HepG2 (cell line): ENCODE measurements around the gene SOBP. TPM values are rescaled to one million over a fixed set of nuclear protein-coding genes. Genes with fewer than 3 reads are reported as not detected.

Source experiments
- ATAC-seq: fragments of 200-7000 bp; cut with Tn5 transposase; 3 replicates; pipeline ENCODE4 v1.9.1; 2020; ENCODE audit warnings: mild to moderate bottlenecking, moderate library complexity
- BruUV-seq: library from RNA; stranded (reverse); fragments of 400-500 nt; replicated peaks from 2 replicates; lab custom pipeline; 2021; lab: Mats Ljungman, UMichigan
- CTCF ChIA-PET: fragments of 300-600 bp; formaldehyde crosslinking; extraction: SDS; loops from one replicate; lab custom pipeline; 2021; ENCODE audit warnings: low total read pairs, inconsistent platforms, low intra/inter-chr PET ratio; lab: Yijun Ruan, JAX
- POLR2A ChIA-PET: fragments of 350-600 bp; sonication (Branson Sonifier 250); formaldehyde crosslinking; loops from one replicate; lab custom pipeline; 2020; ENCODE audit warnings: antibody characterized with exemption, inconsistent platforms; lab: Yijun Ruan, JAX
- DNase-seq: peaks from one replicate; pipeline ENCODE4 v3.0.0-alpha.2; 2015; ENCODE audit warnings: low spot score
- FAIRE-seq: peaks from 3 replicates; lab custom pipeline; 2011; peaks lifted over from hg19 to GRCh38; lab: Jason Lieb, UNC
- H2AFZ ChIP-seq: one replicate; pipeline ENCODE4 v1.6.1; 2011; ENCODE audit warnings: low read length, inconsistent platforms
- H3K27ac ChIP-seq: fragments of 300-600 bp; 3 replicates; pipeline ENCODE4 v1.8.0; 2011; ENCODE audit warnings: mixed run types, mild to moderate bottlenecking, mixed read lengths, low read length, inconsistent platforms; ENCODE audit not compliant: insufficient read depth; ENCODE audit errors: extremely low read length
- H3K27me3 ChIP-seq, 2 experiments: fragments of 200-600 bp in 1 of 2; 2 replicates in 1 of 2; 3 replicates in 1 of 2; pipeline versions ENCODE4 v1.6.0 to v1.8.0; 2011; ENCODE audit warnings: low read length in 2 of 2, mild to moderate bottlenecking in 2 of 2, moderate library complexity in 2 of 2, inconsistent platforms in 1 of 2; ENCODE audit not compliant: insufficient read depth in 2 of 2, control insufficient read depth in 1 of 2
- H3K36me3 ChIP-seq, 2 experiments: fragments of 200-600 bp in 1 of 2; replicated peaks in 1 of 2; 2 replicates in 1 of 2; 3 replicates in 1 of 2; pipeline versions ENCODE4 v1.5.1 to v1.8.0; 2011; ENCODE audit warnings: low read length in 2 of 2, inconsistent platforms in 1 of 2; ENCODE audit not compliant: insufficient read depth in 2 of 2, control insufficient read depth in 1 of 2
- H3K4me1 ChIP-seq: 2 replicates; pipeline ENCODE4 v1.5.1; 2012; ENCODE audit warnings: low read length, inconsistent platforms; ENCODE audit not compliant: insufficient read depth
- H3K4me2 ChIP-seq: 2 replicates; pipeline ENCODE4 v1.6.0; 2011; ENCODE audit warnings: low read depth, low read length, inconsistent platforms
- H3K4me3 ChIP-seq, 3 experiments: fragments of 200-600 bp in 1 of 3; sonication (generic), shearing (Covaris generic) in 1 of 3; replicated peaks in 1 of 3; 2 replicates each; pipeline ENCODE4 v1.5.1; 2011 to 2016; ENCODE audit warnings: low read length in 3 of 3, inconsistent platforms in 2 of 3, low read depth in 2 of 3, mild to moderate bottlenecking in 2 of 3, control low read depth in 1 of 3, mixed read lengths in 1 of 3; ENCODE audit not compliant: insufficient read depth in 1 of 3
- H3K79me2 ChIP-seq: one replicate; pipeline ENCODE4 v1.6.1; 2011; ENCODE audit warnings: low read length, inconsistent platforms; ENCODE audit not compliant: insufficient read depth
- H3K9ac ChIP-seq: 2 replicates; pipeline ENCODE4 v1.6.0; 2011; ENCODE audit warnings: mild to moderate bottlenecking, low read depth, low read length, inconsistent platforms; ENCODE audit not compliant: insufficient read depth
- H3K9me3 ChIP-seq: 2 replicates; pipeline ENCODE4 v1.5.1; 2012; ENCODE audit warnings: mild to moderate bottlenecking, low read length
- H4K20me1 ChIP-seq: 2 replicates; pipeline ENCODE4 v1.6.0; 2011; ENCODE audit warnings: inconsistent platforms, mild to moderate bottlenecking, low read length, moderate library complexity; ENCODE audit not compliant: insufficient read depth
- FOSL1 ChIP-seq: sonication (generic); formaldehyde crosslinking; IDR thresholded peaks from 2 replicates; pipeline ENCODE4 v1.9.0; 2021; ENCODE audit warnings: missing genetic modification reagents, borderline replicate concordance
- GFI1 ChIP-seq: sonication (generic); formaldehyde crosslinking; IDR thresholded peaks from 2 replicates; pipeline ENCODE4 v1.5.0; 2020; ENCODE audit warnings: missing genetic modification reagents, mild to moderate bottlenecking, borderline replicate concordance
- MBNL3 ChIP-seq: fragments of 250-450 bp; sonication (Bioruptor Pico); conservative IDR thresholded peaks from 2 replicates; pipeline ENCODE4 v1.8.0; 2022; ENCODE audit warnings: mild to moderate bottlenecking, inconsistent platforms
- MED8 ChIP-seq: sonication (generic); formaldehyde crosslinking; IDR thresholded peaks from 2 replicates; pipeline ENCODE4 v1.8.1; 2023; ENCODE audit warnings: mild to moderate bottlenecking, missing genetic modification reagents; ENCODE audit not compliant: insufficient replicate concordance
- RORA ChIP-seq: sonication (generic); formaldehyde crosslinking; IDR thresholded peaks from 2 replicates; pipeline ENCODE4 v1.5.0; 2020; ENCODE audit warnings: mild to moderate bottlenecking, missing genetic modification reagents, moderate library complexity
- ZNF546 ChIP-seq: sonication (generic); formaldehyde crosslinking; conservative IDR thresholded peaks from 2 replicates; pipeline ENCODE4 v1.8.1; 2023; ENCODE audit warnings: mild to moderate bottlenecking, missing genetic modification reagents
- ZNF614 ChIP-seq: IDR thresholded peaks from 2 replicates; pipeline ENCODE4 v1.6.1; 2018; ENCODE audit warnings: missing biosample characterization, missing genetic modification reagents, inconsistent platforms, borderline replicate concordance
- ZNF782 ChIP-seq: sonication (generic); formaldehyde crosslinking; IDR thresholded peaks from 2 replicates; pipeline ENCODE4 v1.4.0; 2020; ENCODE audit warnings: missing genetic modification reagents, mild to moderate bottlenecking, borderline replicate concordance
- WGBS: methylation state at CpG from one replicate; pipeline ENCODE4 v1.1.6; 2017; ENCODE audit warnings: low lambda C conversion rate; 5-methylcytosine and 5-hydroxymethylcytosine counted together
- in situ Hi-C: cut with HindIII; loops from 2 replicates; pipeline ENCODE4 v1.10.0; 2017; ENCODE audit warnings: low pct_unique_long_range_greater_than_20kb; ENCODE audit not compliant: extremely low pct_ligation_motif_present
- intact Hi-C: fragments of 100-400 bp; cut with micrococcal nuclease; formaldehyde crosslinking; loops from one replicate; pipeline ENCODE4 v1.10.0; 2022; ENCODE audit not compliant: unreplicated experiment
- polyA plus RNA-seq, 8 experiments: library from polyadenylated mRNA; depleted of rRNA in 3 of 8; stranded (reverse) in 7 of 8; unstranded in 1 of 8; fragments of >200 nt; fragmentation: Illumina TruSeq in 4 of 8; extraction: Trizol in 4 of 8; gene quantifications; 2 replicates each; pipeline versions ENCODE4 v1.2.1 to v1.2.3, GENCODE V29; 2011 to 2016; ENCODE audit warnings: low read depth in 4 of 8, missing spikeins in 1 of 8, mixed read lengths in 1 of 8; ENCODE audit not compliant: insufficient read depth in 1 of 8
- total RNA-seq, 5 experiments: library from RNA; depleted of rRNA; stranded (reverse); fragments of >200 nt; fragmentation: Illumina TruSeq; extraction: Trizol; gene quantifications; 2 replicates each; pipeline ENCODE4 v1.2.3, GENCODE V29; 2016; ENCODE audit warnings: low read depth in 1 of 5
- TF ChIP-seq, protein P1 (sequence below): IDR thresholded peaks from 2 replicates; pipeline ENCODE4 v1.6.1; 2016
- TF ChIP-seq, protein P2 (sequence below): sonication (generic); formaldehyde crosslinking; IDR thresholded peaks from 2 replicates; pipeline ENCODE4 v1.8.1; 2023; ENCODE audit warnings: missing genetic modification reagents, mild to moderate bottlenecking, borderline replicate concordance
- TF ChIP-seq, protein P3 (sequence below): sonication (generic); formaldehyde crosslinking; IDR thresholded peaks from 2 replicates; pipeline ENCODE4 v1.4.0; 2020; ENCODE audit warnings: missing genetic modification reagents
- TF ChIP-seq, protein P4 (sequence below): sonication (generic); formaldehyde crosslinking; IDR thresholded peaks from one replicate; pipeline ENCODE4 v1.5.1; 2020; ENCODE audit warnings: mild to moderate bottlenecking, missing genetic modification reagents; ENCODE audit errors: not compliant biosample characterization
- TF ChIP-seq, protein P5 (sequence below): sonication (generic); formaldehyde crosslinking; IDR thresholded peaks from 2 replicates; pipeline ENCODE4 v1.4.0; 2020; ENCODE audit warnings: missing genetic modification reagents

The SOBP gene
- total and polyA plus RNA-seq, 2 of the 13 experiments (the other 11 are each of a cell fraction or from before 2014, with no cell fraction given): 1.5 to 6.9 TPM

- POLR2A ChIA-PET: no interaction called here
- Histone ChIP-seq H2AFZ (no peak overlapping the region), H3K79me2 (no peaks in the 10 kb centered on the region), H3K4me2 (no peak overlapping the region), H3K9ac (no peak overlapping the region), H3K36me3 (peaks cover 0 to 17% of the 10 kb centered on the region in 2 experiments; a peak in 2 of 5 replicates), H3K27me3 (no peaks in the 10 kb centered on the region), H3K27ac (no peak overlapping the region), H3K4me3 (no peak overlapping the region), H3K9me3 (no peaks in the 10 kb centered on the region), H4K20me1 (no peaks in the 10 kb centered on the region; the same call in 1 of the 2 replicates), H3K4me1 (no peaks in the 10 kb centered on the region)
- CTCF ChIA-PET: no interaction called here
- in situ Hi-C loops (no loop called here), intact Hi-C loops (no loop called here)
- no peak for ATAC-seq
- DNase-seq: no peak
- BruUV-seq: no TSS peak
- 96% methylated on average over 4 of the region's 4 CpGs for WGBS
- no peak for FAIRE-seq
- TF ChIP-seq, protein P1, sequence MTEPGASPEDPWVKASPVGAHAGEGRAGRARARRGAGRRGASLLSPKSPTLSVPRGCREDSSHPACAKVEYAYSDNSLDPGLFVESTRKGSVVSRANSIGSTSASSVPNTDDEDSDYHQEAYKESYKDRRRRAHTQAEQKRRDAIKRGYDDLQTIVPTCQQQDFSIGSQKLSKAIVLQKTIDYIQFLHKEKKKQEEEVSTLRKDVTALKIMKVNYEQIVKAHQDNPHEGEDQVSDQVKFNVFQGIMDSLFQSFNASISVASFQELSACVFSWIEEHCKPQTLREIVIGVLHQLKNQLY (CRISPR knock-in tag): no peak
- TF ChIP-seq, protein P2, sequence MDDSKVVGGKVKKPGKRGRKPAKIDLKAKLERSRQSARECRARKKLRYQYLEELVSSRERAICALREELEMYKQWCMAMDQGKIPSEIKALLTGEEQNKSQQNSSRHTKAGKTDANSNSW (CRISPR knock-in tag): no peak
- TF ChIP-seq MED8: no peak
- TF ChIP-seq FOSL1 (CRISPR knock-in tag): no peak
- no peak for TF ChIP-seq RORA (CRISPR knock-in tag)
- no peak for TF ChIP-seq MBNL3 (CRISPR knock-in tag)
- TF ChIP-seq ZNF782 (CRISPR knock-in tag): no peak
- no peak for TF ChIP-seq ZNF614
- TF ChIP-seq, protein P3, sequence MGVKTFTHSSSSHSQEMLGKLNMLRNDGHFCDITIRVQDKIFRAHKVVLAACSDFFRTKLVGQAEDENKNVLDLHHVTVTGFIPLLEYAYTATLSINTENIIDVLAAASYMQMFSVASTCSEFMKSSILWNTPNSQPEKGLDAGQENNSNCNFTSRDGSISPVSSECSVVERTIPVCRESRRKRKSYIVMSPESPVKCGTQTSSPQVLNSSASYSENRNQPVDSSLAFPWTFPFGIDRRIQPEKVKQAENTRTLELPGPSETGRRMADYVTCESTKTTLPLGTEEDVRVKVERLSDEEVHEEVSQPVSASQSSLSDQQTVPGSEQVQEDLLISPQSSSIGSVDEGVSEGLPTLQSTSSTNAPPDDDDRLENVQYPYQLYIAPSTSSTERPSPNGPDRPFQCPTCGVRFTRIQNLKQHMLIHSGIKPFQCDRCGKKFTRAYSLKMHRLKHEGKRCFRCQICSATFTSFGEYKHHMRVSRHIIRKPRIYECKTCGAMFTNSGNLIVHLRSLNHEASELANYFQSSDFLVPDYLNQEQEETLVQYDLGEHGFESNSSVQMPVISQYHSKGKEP (CRISPR knock-in tag): no peak
- no peak for TF ChIP-seq GFI1
- TF ChIP-seq, protein P4, sequence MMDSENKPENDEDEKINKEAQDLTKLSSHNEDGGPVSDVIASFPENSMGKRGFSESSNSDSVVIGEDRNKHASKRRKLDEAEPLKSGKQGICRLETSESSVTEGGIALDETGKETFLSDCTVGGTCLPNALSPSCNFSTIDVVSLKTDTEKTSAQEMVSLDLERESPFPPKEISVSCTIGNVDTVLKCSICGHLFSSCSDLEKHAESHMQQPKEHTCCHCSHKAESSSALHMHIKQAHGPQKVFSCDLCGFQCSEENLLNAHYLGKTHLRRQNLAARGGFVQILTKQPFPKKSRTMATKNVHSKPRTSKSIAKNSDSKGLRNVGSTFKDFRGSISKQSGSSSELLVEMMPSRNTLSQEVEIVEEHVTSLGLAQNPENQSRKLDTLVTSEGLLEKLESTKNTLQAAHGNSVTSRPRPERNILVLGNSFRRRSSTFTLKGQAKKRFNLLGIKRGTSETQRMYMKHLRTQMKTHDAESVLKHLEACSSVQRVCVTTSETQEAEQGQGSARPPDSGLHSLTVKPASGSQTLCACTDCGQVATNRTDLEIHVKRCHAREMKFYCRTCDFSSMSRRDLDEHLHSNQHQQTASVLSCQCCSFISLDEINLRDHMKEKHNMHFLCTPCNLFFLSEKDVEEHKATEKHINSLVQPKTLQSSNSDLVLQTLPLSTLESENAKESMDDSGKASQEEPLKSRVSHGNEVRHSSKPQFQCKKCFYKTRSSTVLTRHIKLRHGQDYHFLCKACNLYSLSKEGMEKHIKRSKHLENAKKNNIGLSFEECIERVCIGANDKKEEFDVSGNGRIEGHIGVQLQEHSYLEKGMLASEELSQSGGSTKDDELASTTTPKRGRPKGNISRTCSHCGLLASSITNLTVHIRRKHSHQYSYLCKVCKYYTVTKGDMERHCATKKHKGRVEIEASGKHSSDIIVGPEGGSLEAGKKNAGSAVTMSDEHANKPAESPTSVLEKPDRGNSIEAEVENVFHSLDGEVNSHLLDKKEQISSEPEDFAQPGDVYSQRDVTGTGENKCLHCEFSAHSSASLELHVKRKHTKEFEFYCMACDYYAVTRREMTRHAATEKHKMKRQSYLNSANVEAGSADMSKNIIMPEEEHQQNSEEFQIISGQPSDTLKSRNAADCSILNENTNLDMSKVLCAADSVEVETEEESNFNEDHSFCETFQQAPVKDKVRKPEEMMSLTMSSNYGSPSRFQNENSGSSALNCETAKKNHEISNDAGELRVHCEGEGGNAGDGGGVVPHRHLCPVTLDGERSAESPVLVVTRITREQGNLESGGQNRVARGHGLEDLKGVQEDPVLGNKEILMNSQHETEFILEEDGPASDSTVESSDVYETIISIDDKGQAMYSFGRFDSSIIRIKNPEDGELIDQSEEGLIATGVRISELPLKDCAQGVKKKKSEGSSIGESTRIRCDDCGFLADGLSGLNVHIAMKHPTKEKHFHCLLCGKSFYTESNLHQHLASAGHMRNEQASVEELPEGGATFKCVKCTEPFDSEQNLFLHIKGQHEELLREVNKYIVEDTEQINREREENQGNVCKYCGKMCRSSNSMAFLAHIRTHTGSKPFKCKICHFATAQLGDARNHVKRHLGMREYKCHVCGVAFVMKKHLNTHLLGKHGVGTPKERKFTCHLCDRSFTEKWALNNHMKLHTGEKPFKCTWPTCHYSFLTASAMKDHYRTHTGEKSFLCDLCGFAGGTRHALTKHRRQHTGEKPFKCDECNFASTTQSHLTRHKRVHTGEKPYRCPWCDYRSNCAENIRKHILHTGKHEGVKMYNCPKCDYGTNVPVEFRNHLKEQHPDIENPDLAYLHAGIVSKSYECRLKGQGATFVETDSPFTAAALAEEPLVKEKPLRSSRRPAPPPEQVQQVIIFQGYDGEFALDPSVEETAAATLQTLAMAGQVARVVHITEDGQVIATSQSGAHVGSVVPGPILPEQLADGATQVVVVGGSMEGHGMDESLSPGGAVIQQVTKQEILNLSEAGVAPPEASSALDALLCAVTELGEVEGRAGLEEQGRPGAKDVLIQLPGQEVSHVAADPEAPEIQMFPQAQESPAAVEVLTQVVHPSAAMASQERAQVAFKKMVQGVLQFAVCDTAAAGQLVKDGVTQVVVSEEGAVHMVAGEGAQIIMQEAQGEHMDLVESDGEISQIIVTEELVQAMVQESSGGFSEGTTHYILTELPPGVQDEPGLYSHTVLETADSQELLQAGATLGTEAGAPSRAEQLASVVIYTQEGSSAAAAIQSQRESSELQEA (CRISPR knock-in tag): no peak
- no peak for TF ChIP-seq ZNF546 (CRISPR knock-in tag)
- TF ChIP-seq, protein P5, sequence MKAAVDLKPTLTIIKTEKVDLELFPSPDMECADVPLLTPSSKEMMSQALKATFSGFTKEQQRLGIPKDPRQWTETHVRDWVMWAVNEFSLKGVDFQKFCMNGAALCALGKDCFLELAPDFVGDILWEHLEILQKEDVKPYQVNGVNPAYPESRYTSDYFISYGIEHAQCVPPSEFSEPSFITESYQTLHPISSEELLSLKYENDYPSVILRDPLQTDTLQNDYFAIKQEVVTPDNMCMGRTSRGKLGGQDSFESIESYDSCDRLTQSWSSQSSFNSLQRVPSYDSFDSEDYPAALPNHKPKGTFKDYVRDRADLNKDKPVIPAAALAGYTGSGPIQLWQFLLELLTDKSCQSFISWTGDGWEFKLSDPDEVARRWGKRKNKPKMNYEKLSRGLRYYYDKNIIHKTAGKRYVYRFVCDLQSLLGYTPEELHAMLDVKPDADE (CRISPR knock-in tag): no peak
These were observed 109.1 kb downstream of the SOBP start for GRCh38 chr6:107599043-107599442.
